Liver (tissue), 9 donors: Measurements from ENCODE around the gene PEF1. TPM values are rescaled to one million over a fixed set of nuclear protein-coding genes. Genes with fewer than 3 reads are reported as not detected.

Experiments used
- DNase-seq: peaks from one replicate; pipeline ENCODE4 v3.0.0-alpha.2; 2017; ENCODE audit warnings: low spot score
- H3K27ac ChIP-seq, 2 donors: one replicate each; pipeline ENCODE4 v1.7.0; 2013; ENCODE audit warnings: inconsistent platforms in 2 of 2, low read length in 2 of 2, control low read depth in 1 of 2, low read depth in 1 of 2, mild to moderate bottlenecking in 1 of 2
- H3K27me3 ChIP-seq, 4 donors: one replicate each; pipeline versions ENCODE4 v1.6.1 to v1.7.0; 2013; ENCODE audit warnings: low read length in 3 of 4, inconsistent platforms in 1 of 4, mild to moderate bottlenecking in 1 of 4, moderate library complexity in 1 of 4; ENCODE audit not compliant: control insufficient read depth in 4 of 4, insufficient read depth in 4 of 4
- H3K36me3 ChIP-seq, 4 donors: one replicate each; pipeline versions ENCODE4 v1.6.1 to v1.7.0; 2013; ENCODE audit warnings: low read length in 3 of 4, mild to moderate bottlenecking in 3 of 4, low read depth in 1 of 4, moderate library complexity in 1 of 4; ENCODE audit not compliant: control insufficient read depth in 4 of 4, insufficient read depth in 3 of 4
- H3K4me1 ChIP-seq, 4 donors: one replicate each; pipeline versions ENCODE4 v1.6.1 to v1.7.0; 2013; ENCODE audit warnings: low read length in 3 of 4, mild to moderate bottlenecking in 3 of 4, moderate library complexity in 1 of 4; ENCODE audit not compliant: control insufficient read depth in 4 of 4, insufficient read depth in 4 of 4
- H3K4me3 ChIP-seq, 3 donors: one replicate each; pipeline versions ENCODE4 v1.6.1 to v1.7.0; 2013; ENCODE audit warnings: low read length in 3 of 3, control low read depth in 1 of 3, low read depth in 1 of 3, mild to moderate bottlenecking in 1 of 3
- H3K9ac ChIP-seq, 2 donors: one replicate each; pipeline ENCODE4 v1.7.0; 2013; ENCODE audit warnings: low read length in 2 of 2, mild to moderate bottlenecking in 2 of 2, moderate library complexity in 2 of 2, control low read depth in 1 of 2, low read depth in 1 of 2
- H3K9me3 ChIP-seq, 4 donors: one replicate each; pipeline versions ENCODE4 v1.6.1 to v1.7.0; 2013; ENCODE audit warnings: low read length in 3 of 4; ENCODE audit not compliant: control insufficient read depth in 4 of 4
- EGR1 ChIP-seq, 2 donors: IDR thresholded peaks; 2 replicates each; pipeline ENCODE4 v1.6.1; 2016 to 2018; ENCODE audit warnings: antibody characterized with exemption in 2 of 2, low read depth in 2 of 2
- FOXA2 ChIP-seq: IDR thresholded peaks from 2 replicates; pipeline ENCODE4 v1.6.1; 2016; ENCODE audit warnings: antibody characterized with exemption
- GABPA ChIP-seq, 2 donors: IDR thresholded peaks in 1 of 2; conservative IDR thresholded peaks in 1 of 2; 2 replicates each; pipeline ENCODE4 v1.6.1; 2016; ENCODE audit warnings: antibody characterized with exemption in 2 of 2, mild to moderate bottlenecking in 1 of 2, moderate library complexity in 1 of 2
- HNF4A ChIP-seq, 2 donors: conservative IDR thresholded peaks; 2 replicates each; pipeline ENCODE4 v1.6.1; 2016; ENCODE audit warnings: antibody characterized with exemption in 2 of 2, mild to moderate bottlenecking in 2 of 2
- HNF4G ChIP-seq: IDR thresholded peaks from 2 replicates; pipeline ENCODE4 v1.6.1; 2016; ENCODE audit warnings: antibody characterized with exemption
- JUND ChIP-seq, 2 donors: IDR thresholded peaks; 2 replicates each; pipeline ENCODE4 v1.6.1; 2016; ENCODE audit warnings: antibody characterized with exemption in 2 of 2
- NR2F2 ChIP-seq: IDR thresholded peaks from 2 replicates; pipeline ENCODE4 v1.6.1; 2016; ENCODE audit warnings: antibody characterized with exemption
- RAD21 ChIP-seq, 2 donors: IDR thresholded peaks; 2 replicates each; pipeline ENCODE4 v1.6.1; 2016; ENCODE audit warnings: antibody characterized with exemption in 2 of 2, mild to moderate bottlenecking in 2 of 2
- RXRA ChIP-seq, 2 donors: IDR thresholded peaks; 2 replicates each; pipeline ENCODE4 v1.6.1; 2017 to 2018; ENCODE audit warnings: antibody characterized with exemption in 2 of 2, mild to moderate bottlenecking in 1 of 2
- SP1 ChIP-seq: IDR thresholded peaks from 2 replicates; pipeline ENCODE4 v1.6.1; 2018; ENCODE audit warnings: antibody characterized with exemption, mild to moderate bottlenecking
- TAF1 ChIP-seq: conservative IDR thresholded peaks from 2 replicates; pipeline ENCODE4 v1.6.1; 2016; ENCODE audit warnings: antibody characterized with exemption, mild to moderate bottlenecking
- YY1 ChIP-seq: IDR thresholded peaks from 2 replicates; pipeline ENCODE4 v1.6.1; 2016; ENCODE audit warnings: antibody characterized with exemption, mild to moderate bottlenecking
- WGBS: extraction: QIAGEN DNeasy Blood & Tissue Kit; methylation state at CpG from one replicate; pipeline ENCODE4 v1.1.7; 2013; 5-methylcytosine and 5-hydroxymethylcytosine counted together
- polyA plus RNA-seq, 2 donors: library from polyadenylated mRNA; stranded (reverse) in 1 of 2; unstranded in 1 of 2; fragments of 200-250 nt in 1 of 2; fragments of >200 nt in 1 of 2; fragmentation: Nextera tagmentation in 1 of 2; extraction: Ambion mirVana in 1 of 2; gene quantifications; one replicate each; pipeline versions ENCODE4 v1.2.1 to v1.2.3, GENCODE V29; 2013 to 2015
- total RNA-seq, 2 donors: library from RNA; depleted of rRNA; stranded (reverse); fragments of >200 nt; gene quantifications; one replicate each; pipeline ENCODE4 v1.2.3, GENCODE V29; 2014
- TF ChIP-seq, protein P1 (sequence below): IDR thresholded peaks from 2 replicates; pipeline ENCODE4 v1.6.1; 2016; ENCODE audit warnings: antibody characterized with exemption
- TF ChIP-seq, protein P2 (sequence below): IDR thresholded peaks from 2 replicates; pipeline ENCODE4 v1.6.1; 2016; ENCODE audit warnings: antibody characterized with exemption, mild to moderate bottlenecking
- TF ChIP-seq, protein P3 (sequence below): fragments of 150-350 bp; IDR thresholded peaks from 2 replicates; pipeline ENCODE4 v1.5.1; 2017; ENCODE audit warnings: improper control_type of control experiment, low read depth, low read length; ENCODE audit not compliant: missing input control
- donor health status: healthy.
- donor health status: healthy.
- donor health status: healthy.
- donor health status: healthy.
- donor health status: healthy.

The PEF1 gene
- total and polyA plus RNA-seq, 4 donors = 27.7 to 46.8 (median 32.2) TPM

DNA sequence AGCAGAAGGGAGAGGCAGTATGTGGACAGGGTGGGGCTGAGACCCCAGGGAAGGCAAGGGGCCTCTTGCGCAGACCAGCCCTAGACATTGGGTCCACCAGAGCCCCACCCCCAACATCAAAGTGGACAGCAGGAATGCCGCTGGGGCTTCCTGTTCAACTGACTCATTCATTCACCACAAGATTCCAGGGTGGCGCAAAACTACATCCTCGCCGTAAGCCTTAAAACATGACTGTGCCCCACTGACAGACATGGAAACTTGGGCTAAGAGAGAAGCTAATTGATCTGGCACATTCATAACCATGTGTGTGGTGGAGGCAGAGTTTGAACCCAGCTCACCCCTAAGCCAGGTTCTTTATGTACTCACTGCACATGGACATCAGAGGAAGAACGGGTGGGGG lies 45.2 kb upstream of the PEF1 start:
- WGBS = 87% methylated on average over 6 of the region's 6 CpGs
- H3K27ac ChIP-seq = no peak overlapping the region
- H3K4me3 ChIP-seq = no peak overlapping the region
- no peaks in the 10 kb centered on the region for H3K4me1 ChIP-seq
- TF ChIP-seq, protein P1, sequence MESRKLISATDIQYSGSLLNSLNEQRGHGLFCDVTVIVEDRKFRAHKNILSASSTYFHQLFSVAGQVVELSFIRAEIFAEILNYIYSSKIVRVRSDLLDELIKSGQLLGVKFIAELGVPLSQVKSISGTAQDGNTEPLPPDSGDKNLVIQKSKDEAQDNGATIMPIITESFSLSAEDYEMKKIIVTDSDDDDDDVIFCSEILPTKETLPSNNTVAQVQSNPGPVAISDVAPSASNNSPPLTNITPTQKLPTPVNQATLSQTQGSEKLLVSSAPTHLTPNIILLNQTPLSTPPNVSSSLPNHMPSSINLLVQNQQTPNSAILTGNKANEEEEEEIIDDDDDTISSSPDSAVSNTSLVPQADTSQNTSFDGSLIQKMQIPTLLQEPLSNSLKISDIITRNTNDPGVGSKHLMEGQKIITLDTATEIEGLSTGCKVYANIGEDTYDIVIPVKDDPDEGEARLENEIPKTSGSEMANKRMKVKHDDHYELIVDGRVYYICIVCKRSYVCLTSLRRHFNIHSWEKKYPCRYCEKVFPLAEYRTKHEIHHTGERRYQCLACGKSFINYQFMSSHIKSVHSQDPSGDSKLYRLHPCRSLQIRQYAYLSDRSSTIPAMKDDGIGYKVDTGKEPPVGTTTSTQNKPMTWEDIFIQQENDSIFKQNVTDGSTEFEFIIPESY = no peak
- TF ChIP-seq, protein P2, sequence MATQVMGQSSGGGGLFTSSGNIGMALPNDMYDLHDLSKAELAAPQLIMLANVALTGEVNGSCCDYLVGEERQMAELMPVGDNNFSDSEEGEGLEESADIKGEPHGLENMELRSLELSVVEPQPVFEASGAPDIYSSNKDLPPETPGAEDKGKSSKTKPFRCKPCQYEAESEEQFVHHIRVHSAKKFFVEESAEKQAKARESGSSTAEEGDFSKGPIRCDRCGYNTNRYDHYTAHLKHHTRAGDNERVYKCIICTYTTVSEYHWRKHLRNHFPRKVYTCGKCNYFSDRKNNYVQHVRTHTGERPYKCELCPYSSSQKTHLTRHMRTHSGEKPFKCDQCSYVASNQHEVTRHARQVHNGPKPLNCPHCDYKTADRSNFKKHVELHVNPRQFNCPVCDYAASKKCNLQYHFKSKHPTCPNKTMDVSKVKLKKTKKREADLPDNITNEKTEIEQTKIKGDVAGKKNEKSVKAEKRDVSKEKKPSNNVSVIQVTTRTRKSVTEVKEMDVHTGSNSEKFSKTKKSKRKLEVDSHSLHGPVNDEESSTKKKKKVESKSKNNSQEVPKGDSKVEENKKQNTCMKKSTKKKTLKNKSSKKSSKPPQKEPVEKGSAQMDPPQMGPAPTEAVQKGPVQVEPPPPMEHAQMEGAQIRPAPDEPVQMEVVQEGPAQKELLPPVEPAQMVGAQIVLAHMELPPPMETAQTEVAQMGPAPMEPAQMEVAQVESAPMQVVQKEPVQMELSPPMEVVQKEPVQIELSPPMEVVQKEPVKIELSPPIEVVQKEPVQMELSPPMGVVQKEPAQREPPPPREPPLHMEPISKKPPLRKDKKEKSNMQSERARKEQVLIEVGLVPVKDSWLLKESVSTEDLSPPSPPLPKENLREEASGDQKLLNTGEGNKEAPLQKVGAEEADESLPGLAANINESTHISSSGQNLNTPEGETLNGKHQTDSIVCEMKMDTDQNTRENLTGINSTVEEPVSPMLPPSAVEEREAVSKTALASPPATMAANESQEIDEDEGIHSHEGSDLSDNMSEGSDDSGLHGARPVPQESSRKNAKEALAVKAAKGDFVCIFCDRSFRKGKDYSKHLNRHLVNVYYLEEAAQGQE = no peak
- TF ChIP-seq RAD21 (IDR thresholded peaks at IDR 0.05) (no peak), RXRA (IDR thresholded peaks at IDR 0.05) (no peak), JUND (IDR thresholded peaks at IDR 0.05) (no peak), GABPA (IDR thresholded peaks at IDR 0.05 in 1 of 2, conservative IDR thresholded peaks at IDR 0.05 in 1 of 2) (no peak), YY1 (no peak), SP1 (no peak), TAF1 (no peak), HNF4G (no peak), HNF4A (conservative IDR thresholded peaks at IDR 0.05) (no peak), FOXA2 (no peak), EGR1 (IDR thresholded peaks at IDR 0.05; ENCODE audit: low read depth in 2 of 2) (no peak)
- no peaks in the 10 kb centered on the region for H3K27me3 ChIP-seq
- no peaks in the 10 kb centered on the region for H3K36me3 ChIP-seq
- no peak overlapping the region for H3K9ac ChIP-seq
- DNase-seq = no peak
- H3K9me3 ChIP-seq = no peaks in the 10 kb centered on the region

DNA sequence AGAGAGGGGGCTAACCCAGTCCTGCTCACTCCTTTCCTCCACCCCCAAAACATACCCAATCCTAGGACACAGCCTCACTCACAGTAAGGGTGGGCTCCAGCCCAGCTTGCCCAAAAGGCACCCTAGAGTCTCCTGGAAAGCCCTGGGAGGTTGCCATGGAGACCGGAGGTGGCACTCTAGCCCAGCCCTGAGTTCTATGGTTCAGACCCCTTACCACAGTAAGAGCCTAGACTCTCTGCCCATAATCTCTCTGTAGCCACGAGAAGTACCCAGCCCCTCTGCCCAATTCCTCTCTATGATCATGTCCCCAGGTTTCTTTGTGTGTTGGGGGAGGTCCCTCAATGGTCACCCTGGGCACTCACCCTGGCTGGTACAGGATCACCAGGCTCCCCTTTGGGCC lies 44.7 kb upstream of the PEF1 start:
- H3K9me3 ChIP-seq = no peaks in the 10 kb centered on the region
- no peaks in the 10 kb centered on the region for H3K36me3 ChIP-seq
- no peak overlapping the region for H3K9ac ChIP-seq
- DNase-seq = no peak
- H3K27ac ChIP-seq = no peak overlapping the region
- H3K4me1 ChIP-seq = no peaks in the 10 kb centered on the region
- H3K27me3 ChIP-seq = no peaks in the 10 kb centered on the region
- WGBS = 75% methylated on average over 2 of the region's 2 CpGs
- TF ChIP-seq RAD21 (IDR thresholded peaks at IDR 0.05) (no peak), NR2F2 (no peak)
- TF ChIP-seq, protein P3, sequence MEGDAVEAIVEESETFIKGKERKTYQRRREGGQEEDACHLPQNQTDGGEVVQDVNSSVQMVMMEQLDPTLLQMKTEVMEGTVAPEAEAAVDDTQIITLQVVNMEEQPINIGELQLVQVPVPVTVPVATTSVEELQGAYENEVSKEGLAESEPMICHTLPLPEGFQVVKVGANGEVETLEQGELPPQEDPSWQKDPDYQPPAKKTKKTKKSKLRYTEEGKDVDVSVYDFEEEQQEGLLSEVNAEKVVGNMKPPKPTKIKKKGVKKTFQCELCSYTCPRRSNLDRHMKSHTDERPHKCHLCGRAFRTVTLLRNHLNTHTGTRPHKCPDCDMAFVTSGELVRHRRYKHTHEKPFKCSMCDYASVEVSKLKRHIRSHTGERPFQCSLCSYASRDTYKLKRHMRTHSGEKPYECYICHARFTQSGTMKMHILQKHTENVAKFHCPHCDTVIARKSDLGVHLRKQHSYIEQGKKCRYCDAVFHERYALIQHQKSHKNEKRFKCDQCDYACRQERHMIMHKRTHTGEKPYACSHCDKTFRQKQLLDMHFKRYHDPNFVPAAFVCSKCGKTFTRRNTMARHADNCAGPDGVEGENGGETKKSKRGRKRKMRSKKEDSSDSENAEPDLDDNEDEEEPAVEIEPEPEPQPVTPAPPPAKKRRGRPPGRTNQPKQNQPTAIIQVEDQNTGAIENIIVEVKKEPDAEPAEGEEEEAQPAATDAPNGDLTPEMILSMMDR = no peak
- H3K4me3 ChIP-seq = no peak overlapping the region
